DMS79 (cell line): ENCODE results near the gene RTP3.

Experiments
- DNase-seq: peaks from one replicate; lab custom pipeline; 2025; lab: John Stamatoyannopoulos, UW

RTP3 gene

DNA sequence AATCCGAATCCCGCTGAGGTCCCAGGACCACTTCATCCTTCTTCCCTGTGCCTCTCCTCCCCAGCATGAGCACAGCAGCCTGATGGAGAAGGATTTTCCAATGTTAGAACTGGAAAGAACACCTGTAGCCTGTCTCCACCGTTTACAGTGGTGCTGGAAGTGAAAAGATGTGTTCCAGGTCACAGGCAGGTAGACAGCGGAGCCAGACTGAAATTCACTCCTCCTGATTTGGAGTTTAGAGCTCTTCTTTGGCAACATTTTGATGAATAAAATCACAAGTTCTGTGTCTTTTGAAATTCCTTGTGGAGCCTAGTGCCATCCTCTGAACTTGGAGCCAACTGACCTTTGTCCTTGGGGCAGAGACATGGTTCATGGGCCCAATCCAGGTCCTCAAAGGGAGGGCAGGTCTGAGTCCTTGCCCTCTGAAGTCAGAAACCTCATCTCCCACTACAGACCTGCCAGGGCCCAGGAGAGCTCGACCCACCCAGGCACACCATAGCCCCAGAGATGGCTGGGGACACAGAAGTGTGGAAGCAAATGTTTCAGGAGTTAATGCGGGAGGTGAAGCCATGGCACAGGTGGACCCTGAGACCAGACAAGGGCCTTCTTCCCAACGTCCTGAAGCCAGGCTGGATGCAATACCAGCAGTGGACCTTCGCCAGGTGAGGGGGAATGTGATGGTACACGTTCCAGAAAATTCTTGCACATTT is at the start of gene RTP3:
RTP3 (plus strand) TSS at position 421 of the 710 bp plus-strand sequence; CDS start at position 508, 87 bp downstream.
- DNase-seq: no peak

DNA sequence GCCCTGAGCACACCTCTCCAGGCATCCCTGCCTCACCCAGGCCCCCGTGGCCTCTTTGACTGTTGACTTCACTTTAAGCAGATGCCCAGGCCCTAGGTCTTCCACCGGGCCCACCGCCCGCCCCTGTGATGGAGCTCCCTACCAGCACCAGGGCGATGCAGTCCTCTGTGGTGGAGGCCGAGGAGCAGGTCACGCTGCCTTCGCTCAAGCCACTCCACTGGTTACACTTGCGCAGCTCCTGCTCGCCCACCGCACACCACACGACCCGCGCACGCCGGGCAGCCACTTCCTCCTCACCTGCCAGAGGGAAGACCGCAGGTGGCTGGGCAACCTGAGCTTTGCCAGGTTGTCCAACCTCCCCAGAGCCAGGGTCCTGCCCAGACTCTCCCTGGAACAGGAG is 49.1 kb upstream of the RTP3 start:
- DNase-seq: no peak

DNA sequence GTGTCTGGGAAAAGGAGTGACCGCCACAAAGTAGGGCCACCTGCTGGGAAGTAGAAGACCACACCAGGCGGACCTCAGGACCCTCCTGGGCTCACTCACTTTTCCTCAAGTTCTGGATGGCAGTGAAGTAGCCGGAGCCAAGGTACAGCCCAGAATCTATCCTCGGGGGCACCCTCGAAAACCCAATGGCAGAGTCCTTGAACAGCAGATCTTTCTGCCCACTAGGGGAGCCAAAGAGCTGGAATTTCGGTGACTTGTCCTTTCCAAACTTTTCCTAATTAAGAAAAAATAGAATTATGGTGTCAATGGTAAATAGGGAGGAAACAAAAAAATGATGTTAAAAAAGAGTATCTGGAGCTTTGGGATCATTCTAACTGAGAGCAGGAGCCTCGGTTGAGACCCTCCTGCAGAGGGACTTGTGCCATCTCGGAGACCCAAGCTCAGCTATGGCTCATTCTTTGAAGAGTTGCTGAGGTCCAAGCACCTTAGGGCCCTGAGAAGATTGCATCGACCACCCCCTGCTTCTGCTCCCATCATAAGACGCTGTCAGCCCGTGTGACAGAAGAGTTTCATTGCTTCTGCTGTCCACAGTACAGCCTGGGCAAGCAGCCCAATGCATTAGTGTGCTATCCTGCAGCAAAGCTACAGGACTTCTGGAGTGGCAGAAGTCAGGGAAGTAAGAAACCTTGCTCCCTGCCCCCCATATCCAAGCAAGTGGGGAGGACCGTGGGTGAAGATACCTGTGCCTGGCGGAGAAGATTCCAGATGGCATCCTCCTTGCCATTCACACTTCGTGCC is 47.8 kb upstream of the RTP3 start:
- DNase-seq: no peak

DNA sequence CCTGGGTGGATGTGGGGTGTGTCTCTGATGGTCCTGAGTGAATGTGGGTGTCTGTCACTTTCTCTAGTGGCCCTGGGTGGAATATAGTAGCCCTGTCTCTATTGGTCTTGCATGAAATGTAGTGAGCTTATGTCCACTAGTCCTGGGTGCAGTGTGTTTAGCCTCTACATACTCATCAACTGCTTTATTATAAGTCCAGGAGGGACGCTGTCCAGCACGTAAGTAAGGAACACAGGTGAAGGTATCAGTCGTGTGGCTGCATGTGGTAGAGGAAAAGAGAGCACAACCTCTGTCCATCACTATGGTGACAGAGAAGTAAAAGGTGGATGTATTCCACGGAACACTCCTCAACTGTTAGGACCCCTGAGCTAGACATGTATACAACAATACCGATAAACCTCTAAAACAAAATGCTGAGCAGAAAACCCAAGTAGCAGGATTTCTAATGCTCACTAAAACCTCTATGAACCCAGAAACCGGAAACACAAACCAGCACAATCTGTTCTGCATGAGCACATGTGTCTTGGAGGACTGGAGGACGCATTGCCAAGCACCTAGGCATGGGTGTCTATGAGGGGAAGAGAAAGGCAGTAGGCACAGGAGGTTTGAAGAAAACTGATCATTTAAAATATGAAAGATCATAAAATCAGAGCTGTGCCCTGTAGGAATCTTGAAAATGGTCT is 44.1 kb upstream of the RTP3 start:
- no peak for DNase-seq

DNA sequence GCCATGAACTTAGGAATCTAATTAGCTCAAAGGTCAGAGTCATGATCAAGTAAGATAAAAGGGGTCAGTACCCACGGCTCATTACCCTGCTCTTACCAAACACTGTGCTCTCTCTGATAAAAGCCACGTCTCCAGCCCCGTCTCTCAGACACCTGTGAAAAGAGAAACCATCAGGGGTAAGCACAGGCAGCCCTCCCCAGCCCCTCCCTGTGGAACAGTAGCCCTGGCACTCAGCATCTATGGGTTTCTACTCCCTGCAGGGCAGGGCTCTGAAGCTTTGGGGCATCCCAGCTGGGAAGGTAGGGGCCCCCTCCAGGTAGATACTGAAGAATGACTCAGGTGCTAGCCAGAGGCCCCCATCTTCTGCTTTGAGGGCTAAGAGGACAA is 43.6 kb upstream of the RTP3 start:
- DNase-seq: no peak

DNA sequence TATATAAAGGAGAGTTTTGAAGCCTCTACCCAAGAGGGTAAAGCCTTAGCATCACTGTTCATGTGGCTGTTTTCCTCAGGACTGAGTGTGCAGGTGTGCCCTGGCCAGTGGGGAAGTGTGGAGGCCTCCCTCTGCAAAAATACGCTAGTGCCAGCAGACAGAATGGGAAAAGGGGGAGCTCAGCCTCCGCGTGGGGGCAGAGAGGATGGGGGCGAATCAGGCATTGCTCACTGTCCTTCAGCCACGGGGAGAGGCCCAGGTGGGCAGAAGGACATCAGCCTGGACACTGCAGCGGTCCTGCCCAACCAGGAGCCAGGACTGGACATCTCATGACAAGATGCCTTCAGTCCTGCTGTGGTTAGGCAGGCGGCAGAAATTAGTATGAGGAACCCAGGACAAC is 43.2 kb upstream of the RTP3 start:
- no peak for DNase-seq

DNA sequence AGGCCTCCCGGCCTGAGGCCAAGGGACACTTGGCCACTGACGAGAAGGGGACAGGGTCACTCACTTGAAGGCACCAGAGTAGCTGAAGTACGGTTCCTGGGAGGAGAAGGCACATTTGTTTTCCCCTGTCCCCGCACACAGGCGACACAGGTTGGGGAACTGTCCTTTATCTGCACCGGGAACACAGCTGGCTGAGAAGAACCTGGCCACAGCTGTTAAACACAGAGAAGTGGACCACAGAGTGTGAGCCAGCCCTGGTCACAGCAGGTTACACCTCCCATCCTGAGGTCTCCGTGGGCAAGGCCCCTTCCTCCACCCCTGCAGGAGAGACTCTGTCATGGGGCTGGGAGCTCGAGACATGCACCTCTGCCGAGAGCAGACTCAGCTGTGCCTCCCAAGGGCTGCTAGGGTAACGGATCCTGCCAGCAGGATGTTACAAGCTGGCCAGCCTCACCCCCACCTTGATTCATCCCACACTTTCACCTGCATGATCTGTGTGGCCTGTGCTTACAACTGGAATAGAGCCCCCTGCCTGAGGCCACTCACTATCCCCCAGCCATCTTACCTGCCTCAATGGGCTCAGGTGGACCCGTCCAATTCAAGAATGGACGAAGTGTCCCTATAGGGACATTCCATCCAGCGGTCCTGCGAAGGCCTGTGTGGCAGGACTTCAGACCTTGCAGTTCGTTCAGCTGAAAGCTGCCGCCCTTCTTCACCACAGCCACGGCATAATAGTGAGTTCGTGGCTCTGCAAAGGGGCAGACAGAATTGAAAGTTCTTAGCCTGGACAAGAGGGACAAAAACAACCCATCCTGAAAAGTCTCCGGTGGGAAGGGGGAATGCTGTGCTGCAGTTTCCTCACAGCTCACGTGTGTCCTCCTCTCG is 42.3 kb upstream of the RTP3 start:
- DNase-seq: no peak

DNA sequence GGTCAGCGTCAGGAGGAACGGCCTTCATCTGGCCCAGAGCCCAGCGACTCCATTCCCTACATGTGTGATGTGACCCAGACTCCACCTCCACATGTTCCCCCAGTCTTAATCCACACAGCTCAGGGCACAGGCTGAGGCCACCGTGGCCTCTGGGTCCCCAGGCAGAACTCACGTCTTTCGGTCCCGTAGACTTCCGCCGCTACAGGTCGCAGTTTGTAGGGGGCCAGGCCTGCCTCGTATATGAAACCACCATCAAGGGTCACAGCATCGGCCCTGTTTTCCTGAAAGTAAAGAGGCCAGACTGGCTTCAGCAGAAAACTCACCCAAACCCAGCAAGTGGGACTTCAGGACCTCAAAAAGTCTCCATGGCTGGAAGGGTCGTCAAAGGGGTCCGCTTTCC is 41.7 kb upstream of the RTP3 start:
- DNase-seq: no peak

DNA sequence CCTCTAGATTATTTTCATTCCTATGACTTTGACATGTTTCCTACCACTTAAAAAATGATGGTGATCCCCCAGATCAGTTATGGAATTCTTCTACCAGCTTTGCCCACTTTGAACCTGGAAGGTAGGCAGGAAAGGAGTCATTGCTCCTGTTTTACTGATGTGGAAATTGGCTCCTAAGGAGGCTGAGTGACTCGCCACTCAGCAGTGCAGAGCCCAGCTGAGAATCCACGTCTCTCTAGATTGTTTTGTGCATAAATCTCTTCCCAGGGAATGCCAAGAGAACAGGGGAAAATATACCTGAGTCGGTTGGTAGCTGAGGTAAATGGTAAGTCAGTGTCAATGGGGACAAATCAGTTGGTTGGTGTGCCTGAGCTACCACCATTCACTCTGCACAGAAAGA is 37.7 kb upstream of the RTP3 start:
- no peak for DNase-seq

DNA sequence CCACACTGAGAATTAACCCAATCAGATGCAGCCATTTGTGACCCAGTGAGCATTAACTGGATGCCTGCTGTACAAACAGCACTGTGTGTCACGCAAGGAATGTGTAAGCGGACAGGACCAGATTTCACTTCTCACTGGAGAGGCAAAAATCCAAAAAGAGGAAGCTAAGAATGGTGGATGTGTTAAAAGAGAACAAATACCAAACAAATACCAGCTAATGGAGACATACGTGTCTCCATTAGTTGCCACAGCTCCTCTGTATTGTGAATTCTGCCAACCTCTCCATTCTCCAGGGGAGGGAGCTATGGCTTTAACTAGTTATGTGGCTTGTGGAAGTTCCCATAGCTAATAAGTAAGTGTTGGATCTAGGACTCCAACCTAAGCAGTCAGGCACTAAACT is 35.7 kb upstream of the RTP3 start:
- no peak for DNase-seq

DNA sequence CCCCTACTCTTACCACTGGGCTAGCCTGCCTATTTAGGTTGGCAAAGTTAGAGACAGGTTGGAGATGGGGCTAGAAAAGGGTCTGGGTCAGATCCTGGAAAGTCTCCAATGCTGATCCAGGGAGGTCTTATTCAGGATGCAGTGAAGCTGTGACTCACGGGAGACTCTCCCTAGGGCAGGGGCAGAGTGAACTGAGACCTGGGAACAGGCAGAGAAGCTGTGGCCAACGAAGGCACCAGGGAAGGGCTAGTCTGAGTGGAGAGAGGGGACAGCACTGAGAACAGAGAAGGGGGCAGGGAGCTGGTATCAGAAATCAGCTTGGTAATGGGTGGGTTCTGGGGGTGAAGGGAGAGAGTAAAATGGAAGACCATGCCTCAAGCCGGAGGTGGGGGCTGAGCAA is 35.3 kb upstream of the RTP3 start:
- DNase-seq: no peak

DNA sequence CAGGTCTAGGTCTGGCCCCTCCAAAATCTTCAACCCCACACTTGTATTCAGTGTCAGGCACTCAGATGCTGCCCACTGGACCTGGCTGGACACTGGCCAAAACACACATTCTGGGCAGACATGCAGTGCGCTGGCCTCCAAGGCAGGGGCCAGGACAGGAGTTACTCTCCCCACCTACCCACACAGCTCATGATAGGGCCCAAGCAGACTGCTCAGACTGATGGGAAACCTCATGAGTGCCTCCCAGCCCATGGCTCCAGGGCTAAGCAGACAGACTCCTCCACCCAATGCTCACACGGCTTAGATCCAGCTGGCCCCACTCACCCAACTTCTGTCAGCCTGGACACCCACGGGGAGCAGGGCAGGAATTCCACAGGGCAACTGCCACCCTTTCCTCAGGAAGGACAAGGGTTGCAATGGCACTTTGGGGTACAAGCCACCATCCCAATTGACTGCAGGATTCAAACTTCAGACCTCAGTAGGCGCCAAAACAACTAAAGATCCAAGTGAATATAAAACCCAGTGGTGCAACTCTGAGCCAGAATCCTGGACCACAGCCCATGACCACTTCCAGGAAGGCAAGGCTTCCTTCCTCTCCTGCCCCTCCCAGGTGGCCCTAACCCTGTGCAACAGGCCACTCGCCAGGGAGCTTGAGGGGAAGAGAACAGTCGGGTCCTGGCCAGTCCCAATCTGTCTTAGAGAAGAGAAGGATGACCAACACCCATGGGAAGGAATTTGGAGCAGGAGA is 34.5 kb upstream of the RTP3 start:
- DNase-seq: no peak

DNA sequence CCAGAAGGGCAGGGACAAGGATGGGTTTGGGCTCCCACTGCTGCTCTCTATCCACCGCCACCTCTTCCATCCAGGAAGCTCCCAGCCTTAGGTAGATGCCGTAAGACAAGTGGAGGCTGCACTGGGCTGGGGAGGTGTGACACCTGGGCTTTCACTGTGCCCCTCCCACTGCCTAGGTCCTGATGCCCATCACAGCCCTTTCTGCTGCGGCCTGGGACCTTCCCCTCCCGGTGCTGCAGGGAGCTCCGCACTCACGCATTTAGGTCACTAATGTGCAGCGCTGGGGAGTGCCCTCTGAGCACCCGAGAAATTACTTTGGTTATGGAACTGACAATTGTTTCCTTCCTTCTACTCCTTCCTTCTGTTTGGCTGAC is 33.9 kb upstream of the RTP3 start:
- DNase-seq: no peak

DNA sequence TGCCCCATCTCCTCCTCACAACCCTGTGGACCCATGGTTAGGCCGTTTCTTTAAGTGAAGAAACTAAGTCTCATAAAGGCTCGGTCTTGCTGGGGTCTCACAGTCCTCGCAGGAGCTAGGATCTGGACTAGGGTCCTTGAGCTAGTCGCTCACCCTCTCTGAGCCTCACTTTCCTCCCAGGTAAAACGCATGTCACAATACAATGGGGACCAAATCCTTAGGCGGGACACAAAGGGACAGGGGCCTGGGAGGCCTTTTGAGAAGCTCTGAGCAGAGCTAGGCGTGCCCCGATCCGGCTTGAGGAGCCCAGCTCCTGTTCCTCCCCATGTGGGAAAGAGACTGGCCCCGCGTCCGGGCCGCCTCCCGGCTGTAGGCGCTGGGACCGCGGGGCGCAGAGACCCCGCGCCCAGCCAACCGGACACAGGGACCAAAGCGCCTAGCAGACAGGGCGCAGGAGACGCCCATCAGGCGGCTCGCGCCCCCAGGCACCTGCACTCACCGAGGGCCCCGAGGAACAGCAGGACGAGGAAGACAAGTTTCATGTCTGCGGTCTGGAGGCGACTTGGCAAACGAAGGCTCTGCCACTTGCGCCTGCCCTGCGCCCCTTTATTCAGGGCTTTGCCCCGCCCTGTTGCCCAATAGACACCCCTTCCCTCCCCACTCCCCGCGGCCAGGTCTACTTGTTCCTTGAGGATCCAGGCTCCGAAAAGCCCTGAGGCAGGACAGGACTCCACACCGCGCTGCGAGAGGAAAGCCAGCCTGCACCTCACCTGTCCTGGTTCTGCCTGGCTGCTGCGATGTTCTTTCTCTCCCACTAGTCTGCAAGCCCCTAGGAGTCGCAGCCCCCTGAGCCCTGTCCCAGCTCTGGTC is 33.2 kb upstream of the RTP3 start, which contains the start of gene LTF:
LTF (minus strand) TSS at position 580 of the 870 bp plus-strand sequence; CDS start at position 542, 38 bp downstream.
- DNase-seq: no peak

DNA sequence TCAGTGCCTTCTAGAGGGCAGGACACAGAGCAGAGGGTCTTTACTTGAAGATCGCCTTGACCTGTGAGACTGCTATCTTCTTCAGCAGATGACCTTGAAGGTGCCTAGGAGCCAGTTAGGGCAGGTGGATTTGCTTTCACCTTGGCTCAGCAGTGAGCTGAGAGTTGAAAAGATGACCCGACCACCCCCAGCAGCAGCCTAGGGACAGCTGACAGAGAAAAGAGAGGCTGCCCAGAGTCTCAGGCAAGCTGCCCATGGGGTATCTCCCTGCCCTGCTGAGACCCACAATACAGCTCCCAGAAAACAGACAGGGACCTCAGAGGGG is 32.6 kb upstream of the RTP3 start:
- no peak for DNase-seq

DNA sequence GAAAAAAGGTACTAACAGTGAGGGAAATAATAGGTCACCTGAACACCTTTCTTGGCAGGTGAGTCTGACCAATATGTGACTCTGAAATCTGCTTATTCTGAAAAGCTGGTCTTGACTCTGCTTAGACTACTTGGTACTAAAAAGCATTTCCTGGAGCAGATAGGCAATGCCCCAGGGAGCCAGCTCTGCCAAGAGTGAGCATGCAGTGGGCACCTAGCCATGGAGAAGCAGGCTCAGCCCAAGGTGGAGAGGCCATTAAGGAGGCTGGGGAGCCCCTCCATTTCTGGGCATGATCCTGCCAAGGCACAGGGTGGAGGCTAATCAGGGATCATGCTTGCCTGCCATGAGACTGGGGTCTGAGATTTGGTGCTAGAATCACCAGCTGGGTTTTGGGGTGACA is 31.5 kb upstream of the RTP3 start:
- DNase-seq: no peak

DNA sequence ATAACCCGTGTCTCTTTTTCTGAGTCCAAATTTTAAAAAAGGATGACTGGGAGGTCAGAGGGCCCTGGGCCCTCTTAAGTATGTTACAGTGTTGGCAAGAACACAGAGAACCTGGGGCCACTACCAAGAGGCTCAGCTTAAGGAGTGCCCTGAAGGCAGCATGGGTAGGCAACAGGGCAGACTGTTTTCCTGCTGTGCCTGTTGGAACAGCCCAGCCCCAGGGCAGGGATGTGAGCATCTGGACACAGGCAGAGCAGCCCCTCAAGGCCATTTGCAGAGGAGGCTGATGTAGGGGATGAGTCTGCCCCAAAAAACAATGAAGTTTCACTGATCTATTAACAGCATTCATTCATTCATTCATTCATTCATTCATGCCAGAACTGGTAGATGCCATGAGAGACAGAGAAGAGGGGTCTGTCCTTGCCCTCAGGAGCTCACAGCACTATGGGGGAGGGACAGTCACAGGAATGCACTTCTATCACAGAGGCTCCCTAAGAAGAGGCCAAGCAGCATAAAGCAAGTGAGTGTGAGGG is 30.8 kb upstream of the RTP3 start:
- DNase-seq: no peak

DNA sequence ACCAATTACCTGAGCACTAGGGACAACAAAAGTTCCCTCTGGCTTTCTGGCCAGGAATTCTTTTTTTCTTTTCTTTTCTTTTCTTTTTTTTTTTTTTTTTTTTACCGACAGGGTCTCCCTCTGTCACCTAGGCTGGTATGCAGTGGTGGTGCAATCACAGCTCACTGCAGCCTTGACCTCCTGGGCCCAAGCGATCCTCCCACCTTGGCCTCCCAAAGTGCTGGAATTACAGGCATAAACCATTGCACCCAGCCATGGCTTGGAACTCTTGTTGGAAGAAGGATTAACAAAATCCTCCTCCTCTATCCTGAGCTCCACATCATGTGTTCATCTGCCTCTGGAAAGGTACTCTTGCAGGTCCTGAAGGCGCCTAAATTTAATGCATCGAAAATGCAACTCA is 30.2 kb upstream of the RTP3 start:
- DNase-seq: no peak

DNA sequence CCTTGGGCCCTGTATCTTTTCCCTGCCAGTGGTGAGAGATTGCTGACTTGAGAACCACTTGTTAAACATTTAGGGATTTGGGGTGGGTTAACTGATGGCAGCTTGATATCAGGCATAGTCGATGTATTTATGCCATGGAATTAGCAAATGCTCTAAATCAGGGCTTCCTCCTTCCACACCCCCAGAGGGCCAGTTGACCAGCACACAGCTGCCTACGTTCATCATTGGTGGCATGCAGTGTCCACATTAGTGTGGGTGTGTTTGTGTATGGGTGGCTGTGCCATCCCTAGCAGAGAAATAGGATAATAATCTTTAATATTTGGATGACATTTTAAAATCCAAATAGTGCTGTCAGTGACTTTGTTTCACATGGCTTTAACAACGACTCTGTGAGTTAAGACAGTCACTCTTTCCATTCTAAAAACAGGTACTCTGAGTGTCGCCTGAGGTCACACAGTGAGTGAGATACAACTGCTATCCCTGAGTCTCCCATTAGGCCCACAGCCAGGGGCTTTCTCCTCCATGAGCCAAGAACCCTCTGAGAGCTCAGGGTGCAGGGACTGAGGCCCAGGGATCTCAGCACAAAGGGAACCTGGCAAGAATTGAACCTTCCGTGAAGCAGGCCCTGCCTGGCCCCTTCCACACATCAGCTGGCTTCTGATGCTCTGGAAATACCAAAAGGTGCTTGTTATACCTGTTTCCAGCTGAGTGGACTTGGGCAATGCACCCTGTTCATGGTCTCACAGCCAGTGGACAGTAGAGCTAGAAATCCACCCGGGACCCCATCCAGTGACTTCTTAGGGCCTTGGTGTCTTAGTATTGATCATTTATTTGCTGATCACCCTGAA is 28.8 kb upstream of the RTP3 start:
- no peak for DNase-seq
